ENCODE data around the gene PPIG. TPM values are rescaled to one million over a fixed set of nuclear protein-coding genes. Genes with fewer than 3 reads are reported as not detected.

Gene PPIG
- total RNA-seq, 2 experiments from 2014 or later = 83.4 to 87.8 TPM

- Mint-ChIP-seq H3K27ac (no peak overlapping the region), H3K9me3 (peaks cover 7% of the 10 kb centered on the region), H3K4me1 (ENCODE audit: low read depth) (no peaks in the 10 kb centered on the region), H3K4me3 (no peak overlapping the region), H3K27me3 (peaks cover 8% of the 10 kb centered on the region), H3K36me3 (ENCODE audit: low read depth) (no peaks in the 10 kb centered on the region)
- ChIA-PET POLR2A (no interaction called here), CTCF (no interaction called here)
- no peak for TF ChIP-seq CTCF (IDR thresholded peaks at IDR 0.05)
- intact Hi-C loops (cut with DNase I, micrococcal nuclease) = no loop called here
- Histone ChIP-seq H3K27ac (ENCODE audit: low read depth in 1 of 2, low read length in 2 of 2) (no peak overlapping the region), H3K4me1 (ENCODE audit: insufficient read depth, low read length) (no peaks in the 10 kb centered on the region), H3K4me3 (ENCODE audit: low read length) (no peak overlapping the region), H3K27me3 (ENCODE audit: control insufficient read depth in 1 of 2, insufficient read depth in 2 of 2, low read length in 2 of 2) (peaks cover 0 to 8% of the 10 kb centered on the region in 2 experiments), H3K36me3 (ENCODE audit: insufficient read depth, low read length) (no peaks in the 10 kb centered on the region), H3K9me3 (ENCODE audit: control insufficient read depth in 1 of 2, insufficient read depth in 1 of 2, low read length in 2 of 2) (no peaks in the 10 kb centered on the region)
- DNase-seq (no peak), ATAC-seq (ENCODE audit: poor library complexity) (no peak)
These were observed 63.3 kb downstream of the PPIG start for GRCh38 chr2:169647496-169647895.

GRCh38 chr2:169649278-169649677 lies 65.1 kb downstream of the PPIG start:
- ATAC-seq (ENCODE audit: poor library complexity) (no peak), DNase-seq (no peak)
- Mint-ChIP-seq H3K4me1 (ENCODE audit: low read depth) (no peaks in the 10 kb centered on the region), H3K36me3 (ENCODE audit: low read depth) (no peaks in the 10 kb centered on the region), H3K4me3 (no peak overlapping the region), H3K27ac (no peak overlapping the region), H3K27me3 (peaks cover 22% of the 10 kb centered on the region), H3K9me3 (peaks cover 4% of the 10 kb centered on the region)
- intact Hi-C loops (cut with DNase I, micrococcal nuclease) = no loop called here
- no peak overlapping the region for H3K27ac ChIP-seq (ENCODE audit: low read depth in 1 of 2, low read length in 2 of 2)
- no peaks in the 10 kb centered on the region for H3K9me3 ChIP-seq (ENCODE audit: control insufficient read depth in 1 of 2, insufficient read depth in 1 of 2, low read length in 2 of 2)
- H3K27me3 ChIP-seq (ENCODE audit: control insufficient read depth in 1 of 2, insufficient read depth in 2 of 2, low read length in 2 of 2) = peaks cover 0 to 8% of the 10 kb centered on the region in 2 experiments
- H3K36me3 ChIP-seq (ENCODE audit: insufficient read depth, low read length) = no peaks in the 10 kb centered on the region
- ChIA-PET CTCF (no interaction called here), POLR2A (no interaction called here)
- no peak for TF ChIP-seq CTCF (IDR thresholded peaks at IDR 0.05)
- H3K4me1 ChIP-seq (ENCODE audit: insufficient read depth, low read length) = no peaks in the 10 kb centered on the region
- H3K4me3 ChIP-seq (ENCODE audit: low read length) = no peak overlapping the region

- ATAC-seq (ENCODE audit: poor library complexity) (no peak), DNase-seq (no peak)
- Histone ChIP-seq H3K9me3 (ENCODE audit: control insufficient read depth in 1 of 2, insufficient read depth in 1 of 2, low read length in 2 of 2) (no peaks in the 10 kb centered on the region), H3K27ac (ENCODE audit: low read depth in 1 of 2, low read length in 2 of 2) (no peak overlapping the region), H3K4me3 (ENCODE audit: low read length) (no peak overlapping the region), H3K4me1 (ENCODE audit: insufficient read depth, low read length) (no peaks in the 10 kb centered on the region), H3K36me3 (ENCODE audit: insufficient read depth, low read length) (no peaks in the 10 kb centered on the region), H3K27me3 (ENCODE audit: control insufficient read depth in 1 of 2, insufficient read depth in 2 of 2, low read length in 2 of 2) (peaks cover 0 to 8% of the 10 kb centered on the region in 2 experiments)
- H3K9me3 Mint-ChIP-seq = no peaks in the 10 kb centered on the region
- TF ChIP-seq CTCF (IDR thresholded peaks at IDR 0.05) = no peak
- intact Hi-C loops (cut with DNase I, micrococcal nuclease) = no loop called here
- no peaks in the 10 kb centered on the region for H3K4me1 Mint-ChIP-seq (ENCODE audit: low read depth)
- POLR2A ChIA-PET = no interaction called here
- no peaks in the 10 kb centered on the region for H3K36me3 Mint-ChIP-seq (ENCODE audit: low read depth)
- CTCF ChIA-PET = no interaction called here
- no peak overlapping the region for H3K4me3 Mint-ChIP-seq
- H3K27me3 Mint-ChIP-seq = peaks cover 38% of the 10 kb centered on the region
- no peak overlapping the region for H3K27ac Mint-ChIP-seq
These were observed 69.5 kb downstream of the PPIG start for GRCh38 chr2:169653636-169654035.

Measured in CD4-positive, alpha-beta T cell (primary cell).